ENCODE results near the gene TRIO. TPM values are rescaled to one million over a fixed set of nuclear protein-coding genes. Genes with fewer than 3 reads are reported as not detected.

Gene TRIO
- total RNA-seq, 6 donors from 2014 or later: 138 to 408 (median 156) TPM

DNA sequence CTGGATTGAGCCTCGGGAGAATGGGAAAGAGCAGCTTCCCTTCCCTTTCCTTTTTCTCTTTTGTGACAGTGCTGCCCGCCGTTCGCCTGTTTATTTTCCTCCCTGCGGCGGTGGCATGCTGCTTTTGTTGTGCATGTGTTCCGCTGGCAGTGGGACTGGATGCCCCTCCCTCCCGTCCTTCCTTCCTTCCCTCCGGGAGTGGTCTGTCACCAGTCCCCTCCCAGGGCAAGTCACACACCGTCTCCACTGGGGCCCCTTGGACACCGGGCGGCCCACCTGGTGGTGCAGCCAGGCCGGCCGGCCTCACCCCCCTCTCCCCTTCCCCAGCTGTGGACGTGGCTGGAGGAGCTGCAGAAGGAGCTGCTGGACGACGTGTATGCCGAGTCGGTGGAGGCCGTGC is 214.7 kb downstream of the TRIO start:
- H3K27ac ChIP-seq: peak overlapping the region in 2 of 4 donors; percentile 9 to 43
- ATAC-seq (ENCODE audit: low FRiP score in 2 of 2) (peak; percentile 7 to 20), DNase-seq (peak in 1 of 2 donors; percentile 75)
- H3K27me3 ChIP-seq: no peaks in the 10 kb centered on the region
- WGBS, 2 donors: 66 to 71% methylated on average over 20 of the region's 20 CpGs
- H3K4me1 ChIP-seq: peaks cover 0 to 18% (median 13%) of the 10 kb centered on the region in 4 donors
- TF ChIP-seq POLR2A (IDR thresholded peaks at IDR 0.05): no peak
- TF ChIP-seq EP300 (IDR thresholded peaks at IDR 0.05): no peak
- no peak for TF ChIP-seq POLR2AphosphoS5 (IDR thresholded peaks at IDR 0.05)
- TF ChIP-seq, protein P1, sequence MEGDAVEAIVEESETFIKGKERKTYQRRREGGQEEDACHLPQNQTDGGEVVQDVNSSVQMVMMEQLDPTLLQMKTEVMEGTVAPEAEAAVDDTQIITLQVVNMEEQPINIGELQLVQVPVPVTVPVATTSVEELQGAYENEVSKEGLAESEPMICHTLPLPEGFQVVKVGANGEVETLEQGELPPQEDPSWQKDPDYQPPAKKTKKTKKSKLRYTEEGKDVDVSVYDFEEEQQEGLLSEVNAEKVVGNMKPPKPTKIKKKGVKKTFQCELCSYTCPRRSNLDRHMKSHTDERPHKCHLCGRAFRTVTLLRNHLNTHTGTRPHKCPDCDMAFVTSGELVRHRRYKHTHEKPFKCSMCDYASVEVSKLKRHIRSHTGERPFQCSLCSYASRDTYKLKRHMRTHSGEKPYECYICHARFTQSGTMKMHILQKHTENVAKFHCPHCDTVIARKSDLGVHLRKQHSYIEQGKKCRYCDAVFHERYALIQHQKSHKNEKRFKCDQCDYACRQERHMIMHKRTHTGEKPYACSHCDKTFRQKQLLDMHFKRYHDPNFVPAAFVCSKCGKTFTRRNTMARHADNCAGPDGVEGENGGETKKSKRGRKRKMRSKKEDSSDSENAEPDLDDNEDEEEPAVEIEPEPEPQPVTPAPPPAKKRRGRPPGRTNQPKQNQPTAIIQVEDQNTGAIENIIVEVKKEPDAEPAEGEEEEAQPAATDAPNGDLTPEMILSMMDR (IDR thresholded peaks at IDR 0.05): no peak
- H3K4me3 ChIP-seq: peak overlapping the region in 2 of 4 donors; percentile 12 to 17
- H3K9me3 ChIP-seq: no peaks in the 10 kb centered on the region
- peaks cover 14 to 37% (median 25%) of the 10 kb centered on the region in 4 donors for H3K36me3 ChIP-seq

DNA sequence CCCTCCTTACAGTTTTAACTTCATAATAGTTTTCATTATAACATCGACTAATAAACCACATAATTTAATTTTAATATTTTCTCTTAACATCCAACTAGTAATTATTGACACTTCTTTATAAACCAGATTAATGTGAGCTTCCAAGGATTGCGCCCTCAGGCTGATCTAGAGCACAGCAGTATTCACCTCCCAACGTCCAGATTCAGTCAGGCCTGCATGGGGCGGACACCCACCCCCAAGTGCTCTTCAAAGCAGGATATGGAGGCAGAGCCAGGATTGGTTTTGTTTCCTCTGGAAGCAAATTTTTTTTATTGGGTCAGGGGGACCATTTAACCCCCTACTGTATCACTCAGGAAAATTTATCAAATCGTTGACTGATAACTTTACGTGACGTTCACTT is 215.4 kb downstream of the TRIO start:
- 69 to 77% methylated on average over 7 of the region's 7 CpGs for WGBS, 2 donors
- ATAC-seq (ENCODE audit: low FRiP score in 2 of 2): no peak

GRCh38 chr5:14359069-14360043 is 216.2 kb downstream of the TRIO start:
- no peak for ATAC-seq (ENCODE audit: low FRiP score in 2 of 2)
- no peak overlapping the region for H3K4me3 ChIP-seq
- no peaks in the 10 kb centered on the region for H3K27me3 ChIP-seq
- WGBS, 2 donors: 79 to 83% methylated on average over 12 to 27 of the region's 27 CpGs
- peak in 1 of 2 donors; percentile 66 for DNase-seq
- H3K36me3 ChIP-seq: peaks cover 14 to 48% (median 27%) of the 10 kb centered on the region in 4 donors
- no peaks in the 10 kb centered on the region for H3K9me3 ChIP-seq
- H3K4me1 ChIP-seq: peaks cover 0 to 18% (median 13%) of the 10 kb centered on the region in 4 donors
- no peak for TF ChIP-seq POLR2AphosphoS5 (IDR thresholded peaks at IDR 0.05)
- TF ChIP-seq POLR2A (IDR thresholded peaks at IDR 0.05): no peak
- no peak for TF ChIP-seq EP300 (IDR thresholded peaks at IDR 0.05)
- TF ChIP-seq, protein P1 (IDR thresholded peaks at IDR 0.05): no peak
- no peak overlapping the region for H3K27ac ChIP-seq

More for the DNA sequence above, 215.4 kb downstream of the TRIO start:
- H3K4me1 ChIP-seq: peaks cover 0 to 18% (median 13%) of the 10 kb centered on the region in 4 donors
- no peaks in the 10 kb centered on the region for H3K9me3 ChIP-seq
- DNase-seq: no peak
- peak overlapping the region in 2 of 4 donors; percentile 9 to 43 for H3K27ac ChIP-seq
- no peak overlapping the region for H3K4me3 ChIP-seq
- H3K27me3 ChIP-seq: no peaks in the 10 kb centered on the region
- TF ChIP-seq, protein P1 (IDR thresholded peaks at IDR 0.05): no peak
- TF ChIP-seq POLR2A (IDR thresholded peaks at IDR 0.05): no peak
- TF ChIP-seq POLR2AphosphoS5 (IDR thresholded peaks at IDR 0.05): no peak
- TF ChIP-seq EP300 (IDR thresholded peaks at IDR 0.05): no peak
- H3K36me3 ChIP-seq: peaks cover 14 to 41% (median 26%) of the 10 kb centered on the region in 4 donors

DNA sequence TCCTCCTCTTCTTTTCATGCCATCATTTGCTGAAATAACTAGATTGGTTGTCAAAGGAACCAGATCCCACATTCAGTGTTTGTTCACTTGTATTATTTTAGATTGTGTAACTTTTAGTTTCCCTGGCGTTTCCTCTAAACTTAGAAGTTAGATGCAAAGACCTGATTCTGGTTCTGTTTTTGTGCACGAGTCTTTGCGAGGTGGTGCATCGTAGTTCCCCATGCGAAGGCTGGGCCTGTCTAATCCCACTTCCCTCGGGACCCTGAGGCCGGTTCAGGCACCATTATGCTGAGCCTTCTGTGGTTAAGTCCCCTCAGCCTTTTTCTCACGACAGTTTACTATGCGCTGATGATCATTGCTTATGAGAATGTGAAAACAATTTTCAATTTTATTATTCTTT is 219.3 kb downstream of the TRIO start:
- no peak for TF ChIP-seq POLR2AphosphoS5 (IDR thresholded peaks at IDR 0.05)
- Histone ChIP-seq H3K36me3 (peaks cover 27 to 78% (median 48%) of the 10 kb centered on the region in 4 donors), H3K4me1 (peaks cover 0 to 6% (median 3%) of the 10 kb centered on the region in 4 donors), H3K27me3 (no peaks in the 10 kb centered on the region), H3K9me3 (no peaks in the 10 kb centered on the region), H3K4me3 (no peak overlapping the region), H3K27ac (no peak overlapping the region)
- no peak for DNase-seq
- ATAC-seq (ENCODE audit: low FRiP score in 2 of 2): peak in 1 of 2 donors; percentile 43
- 74 to 84% methylated on average over 9 of the region's 9 CpGs for WGBS, 2 donors

- Histone ChIP-seq H3K27ac (no peak overlapping the region), H3K4me3 (no peak overlapping the region), H3K27me3 (no peaks in the 10 kb centered on the region), H3K9me3 (no peaks in the 10 kb centered on the region), H3K4me1 (peaks cover 0 to 5% (median 0%) of the 10 kb centered on the region in 4 donors), H3K36me3 (peaks cover 29 to 82% (median 57%) of the 10 kb centered on the region in 4 donors)
- no peak for TF ChIP-seq EP300 (IDR thresholded peaks at IDR 0.05)
- no peak for TF ChIP-seq POLR2A (IDR thresholded peaks at IDR 0.05)
- TF ChIP-seq POLR2AphosphoS5 (IDR thresholded peaks at IDR 0.05): no peak
- TF ChIP-seq, protein P1 (IDR thresholded peaks at IDR 0.05): no peak
- ATAC-seq (ENCODE audit: low FRiP score in 2 of 2) (no peak), DNase-seq (no peak)
- 76 to 92% methylated on average over 1 of the region's 1 CpG for WGBS, 2 donors
These were observed 221.0 kb downstream of the TRIO start for GRCh38 chr5:14364096-14364495.

Measured in upper lobe of left lung (tissue), 6 donors.